Measurements from ENCODE around the gene SAP30.

- TF ChIP-seq EP300 (IDR thresholded peaks at IDR 0.05) (no peak), CTCF (IDR thresholded peaks at IDR 0.05) (no peak), POLR2A (IDR thresholded peaks at IDR 0.05) (no peak)
These were observed 30.3 kb downstream of the SAP30 start for GRCh38 chr4:173401063-173401462.
